HepG2 (cell line): ENCODE data around the gene SFMBT1. TPM values are rescaled to one million over a fixed set of nuclear protein-coding genes. Genes with fewer than 3 reads are reported as not detected.

Experiments used
- CSRNP2 ChIP-seq: sonication (generic); formaldehyde crosslinking; conservative IDR thresholded peaks from 2 replicates; pipeline ENCODE4 v1.8.0; 2022; ENCODE audit warnings: low read depth, missing genetic modification reagents
- DDIT3 ChIP-seq: sonication (generic); formaldehyde crosslinking; IDR thresholded peaks from 2 replicates; pipeline ENCODE4 v1.4.0; 2020; ENCODE audit warnings: mild to moderate bottlenecking, missing genetic modification reagents
- E2F1 ChIP-seq: sonication (generic); formaldehyde crosslinking; IDR thresholded peaks from 2 replicates; pipeline ENCODE4 v1.5.0; 2020; ENCODE audit warnings: missing genetic modification reagents
- EED ChIP-seq: sonication (generic); formaldehyde crosslinking; IDR thresholded peaks from 2 replicates; pipeline ENCODE4 v1.5.0; 2020; ENCODE audit warnings: mild to moderate bottlenecking, missing genetic modification reagents
- FOSL1 ChIP-seq: sonication (generic); formaldehyde crosslinking; IDR thresholded peaks from 2 replicates; pipeline ENCODE4 v1.9.0; 2021; ENCODE audit warnings: missing genetic modification reagents, borderline replicate concordance
- HINFP ChIP-seq: sonication (generic); formaldehyde crosslinking; IDR thresholded peaks from 2 replicates; pipeline ENCODE4 v1.4.0; 2020; ENCODE audit warnings: low read depth, mild to moderate bottlenecking, missing genetic modification reagents
- ISL2 ChIP-seq: sonication (generic); formaldehyde crosslinking; IDR thresholded peaks from 2 replicates; pipeline ENCODE4 v1.5.0; 2020; ENCODE audit warnings: missing genetic modification reagents
- JUNB ChIP-seq: sonication (generic); formaldehyde crosslinking; IDR thresholded peaks from 2 replicates; pipeline ENCODE4 v1.8.0; 2022; ENCODE audit warnings: missing genetic modification reagents, mild to moderate bottlenecking, borderline replicate concordance
- SMARCE1 ChIP-seq: fragments of 450-650 bp; IDR thresholded peaks from 2 replicates; pipeline ENCODE4 v1.6.1; 2017; ENCODE audit warnings: borderline replicate concordance
- SRF ChIP-seq: IDR thresholded peaks from 2 replicates; pipeline ENCODE4 v1.6.1; 2011; ENCODE audit warnings: mild to moderate bottlenecking, low read depth, low read length, moderate library complexity
- TRIM22 ChIP-seq: fragments of 450-650 bp; IDR thresholded peaks from 2 replicates; pipeline ENCODE4 v1.6.1; 2017
- ZFP82 ChIP-seq: sonication (generic); formaldehyde crosslinking; IDR thresholded peaks from 2 replicates; pipeline ENCODE4 v1.5.1; 2020; ENCODE audit warnings: mild to moderate bottlenecking, missing genetic modification reagents, borderline replicate concordance
- ZMAT3 ChIP-seq: sonication (generic); formaldehyde crosslinking; conservative IDR thresholded peaks from 2 replicates; pipeline ENCODE4 v1.7.0; 2021; ENCODE audit warnings: missing genetic modification reagents
- ZMYM4 ChIP-seq: sonication (generic); formaldehyde crosslinking; IDR thresholded peaks from 2 replicates; pipeline ENCODE4 v1.8.1; 2023; ENCODE audit warnings: mild to moderate bottlenecking, missing genetic modification reagents
- ZNF563 ChIP-seq: sonication (generic); formaldehyde crosslinking; IDR thresholded peaks from 2 replicates; pipeline ENCODE4 v1.8.0; 2022; ENCODE audit warnings: mild to moderate bottlenecking, moderate library complexity, missing genetic modification reagents
- ZNF567 ChIP-seq: sonication (generic); formaldehyde crosslinking; IDR thresholded peaks from 2 replicates; pipeline ENCODE4 v1.8.1; 2023; ENCODE audit warnings: mild to moderate bottlenecking, missing genetic modification reagents, borderline replicate concordance
- ZNF570 ChIP-seq: sonication (generic); formaldehyde crosslinking; IDR thresholded peaks from 2 replicates; pipeline ENCODE4 v1.4.0; 2020; ENCODE audit warnings: mild to moderate bottlenecking, missing genetic modification reagents, borderline replicate concordance
- ZNF609 ChIP-seq: sonication (generic); formaldehyde crosslinking; IDR thresholded peaks from 2 replicates; pipeline ENCODE4 v1.4.0; 2020; ENCODE audit warnings: mild to moderate bottlenecking, missing genetic modification reagents, borderline replicate concordance
- ZNF747 ChIP-seq: sonication (generic); formaldehyde crosslinking; IDR thresholded peaks from 2 replicates; pipeline ENCODE4 v1.8.1; 2023; ENCODE audit warnings: missing genetic modification reagents, mild to moderate bottlenecking, borderline replicate concordance
- ZSCAN22 ChIP-seq: sonication (generic); formaldehyde crosslinking; IDR thresholded peaks from 2 replicates; pipeline ENCODE4 v1.4.0; 2020; ENCODE audit warnings: mild to moderate bottlenecking, missing genetic modification reagents
- polyA plus RNA-seq, 8 experiments: library from polyadenylated mRNA; depleted of rRNA in 3 of 8; stranded (reverse) in 7 of 8; unstranded in 1 of 8; fragments of >200 nt; fragmentation: Illumina TruSeq in 4 of 8; extraction: Trizol in 4 of 8; gene quantifications; 2 replicates each; pipeline versions ENCODE4 v1.2.1 to v1.2.3, GENCODE V29; 2011 to 2016; ENCODE audit warnings: low read depth in 4 of 8, missing spikeins in 1 of 8, mixed read lengths in 1 of 8; ENCODE audit not compliant: insufficient read depth in 1 of 8
- total RNA-seq, 5 experiments: library from RNA; depleted of rRNA; stranded (reverse); fragments of >200 nt; fragmentation: Illumina TruSeq; extraction: Trizol; gene quantifications; 2 replicates each; pipeline ENCODE4 v1.2.3, GENCODE V29; 2016; ENCODE audit warnings: low read depth in 1 of 5

SFMBT1 gene
- total and polyA plus RNA-seq, 2 of the 13 experiments (the other 11 are each of a cell fraction or from before 2014, with no cell fraction given) = 3.8 to 12.8 TPM

GRCh38 chr3:53092942-53093341 is 47.1 kb upstream of the SFMBT1 start (continued):
- no peak for TF ChIP-seq ZNF747 (CRISPR knock-in tag)
- TF ChIP-seq ZMAT3 (CRISPR knock-in tag) = no peak
- TF ChIP-seq ISL2 (CRISPR knock-in tag) = peak; percentile 45; the same call in 1 of the 2 replicates
- TF ChIP-seq ZNF563 (CRISPR knock-in tag) = no peak
- no peak for TF ChIP-seq JUNB
- TF ChIP-seq FOSL1 (CRISPR knock-in tag) = no peak
- no peak for TF ChIP-seq SRF
- TF ChIP-seq ZSCAN22 (CRISPR knock-in tag) = no peak
- TF ChIP-seq ZNF570 (CRISPR knock-in tag) = no peak
- TF ChIP-seq ZFP82 (CRISPR knock-in tag) = no peak
- TF ChIP-seq ZMYM4 (CRISPR knock-in tag) = peak; percentile 47; the same call in 1 of the 2 replicates
- no peak for TF ChIP-seq TRIM22
- no peak for TF ChIP-seq SMARCE1
- TF ChIP-seq ZNF567 = no peak
- TF ChIP-seq DDIT3 (CRISPR knock-in tag) = no peak
- no peak for TF ChIP-seq CSRNP2 (CRISPR knock-in tag)
- TF ChIP-seq EED (CRISPR knock-in tag) = no peak
- TF ChIP-seq ZNF609 = peak; percentile 40; the same call in 1 of the 2 replicates
- TF ChIP-seq E2F1 (CRISPR knock-in tag) = no peak
- TF ChIP-seq HINFP (CRISPR knock-in tag) = no peak
